IMR-90 (cell line): Measurements from ENCODE around the gene OSBP2. TPM values are rescaled to one million over a fixed set of nuclear protein-coding genes. Genes with fewer than 3 reads are reported as not detected.

Experiments used
- ATAC-seq: fragments of 200-7000 bp; cut with Tn5 transposase; 2 replicates; pipeline ENCODE4 v1.9.1; 2020; ENCODE audit warnings: low read depth, mild to moderate bottlenecking, moderate library complexity
- BruUV-seq: library from RNA; stranded (reverse); fragments of 400-500 nt; replicated peaks from 2 replicates; lab custom pipeline; 2021; lab: Mats Ljungman, UMichigan
- CTCF ChIA-PET: fragments of 300-600 bp; formaldehyde crosslinking; extraction: SDS; loops from one replicate; lab custom pipeline; 2021; ENCODE audit warnings: antibody characterized with exemption; lab: Yijun Ruan, JAX
- POLR2A ChIA-PET: fragments of 300-600 bp; sonication (Branson Sonifier 250); formaldehyde crosslinking; loops from one replicate; lab custom pipeline; 2022; ENCODE audit warnings: antibody characterized with exemption; ENCODE audit not compliant: unreplicated experiment; lab: Charles Lee
- DNase-seq: peaks from one replicate; pipeline ENCODE4 v3.0.0; 2013
- H2AFZ ChIP-seq: replicated peaks from 2 replicates; pipeline ENCODE3; 2013; ENCODE audit warnings: low read length, mild to moderate bottlenecking; ENCODE audit not compliant: poor library complexity
- H2AK5ac ChIP-seq: 2 replicates; pipeline ENCODE4 v1.6.1; 2013; ENCODE audit warnings: low read depth, low read length, inconsistent platforms
- H2AK9ac ChIP-seq: replicated peaks from 2 replicates; pipeline ENCODE3; 2013; ENCODE audit warnings: mild to moderate bottlenecking, low read depth, low read length, moderate library complexity; ENCODE audit not compliant: poor library complexity
- H2BK120ac ChIP-seq: 2 replicates; pipeline ENCODE4 v1.6.1; 2013; ENCODE audit warnings: low read depth, low read length, inconsistent platforms
- H2BK15ac ChIP-seq: 3 replicates; pipeline ENCODE4 v1.6.1; 2013; ENCODE audit warnings: low read depth, low read length, inconsistent platforms
- H2BK20ac ChIP-seq: 2 replicates; pipeline ENCODE4 v1.6.1; 2013; ENCODE audit warnings: low read depth, mild to moderate bottlenecking, inconsistent platforms, low read length, moderate library complexity
- H2BK5ac ChIP-seq: 2 replicates; pipeline ENCODE4 v1.6.1; 2013; ENCODE audit warnings: mild to moderate bottlenecking, low read depth, low read length, inconsistent platforms; ENCODE audit not compliant: poor library complexity, severe bottlenecking
- H3K14ac ChIP-seq: replicated peaks from 2 replicates; pipeline ENCODE4 v1.6.1; 2013; ENCODE audit warnings: low read depth, low read length, inconsistent platforms
- H3K18ac ChIP-seq: 2 replicates; pipeline ENCODE4 v1.6.1; 2013; ENCODE audit warnings: low read depth, low read length, control low read depth
- H3K23ac ChIP-seq: 2 replicates; pipeline ENCODE4 v1.6.1; 2013; ENCODE audit warnings: low read depth, low read length, inconsistent platforms
- H3K27ac ChIP-seq: 2 replicates; pipeline ENCODE4 v1.5.1; 2013; ENCODE audit warnings: mild to moderate bottlenecking, control low read depth, low read length; ENCODE audit not compliant: insufficient read depth
- H3K27me3 ChIP-seq: 2 replicates; pipeline ENCODE4 v1.6.1; 2013; ENCODE audit warnings: low read length; ENCODE audit not compliant: control insufficient read depth, insufficient read depth
- H3K36me3 ChIP-seq: 2 replicates; pipeline ENCODE4 v1.6.1; 2013; ENCODE audit warnings: low read length, mixed read lengths; ENCODE audit not compliant: control insufficient read depth, insufficient read depth
- H3K4ac ChIP-seq: 2 replicates; pipeline ENCODE4 v1.6.1; 2013; ENCODE audit warnings: low read depth, low read length, inconsistent platforms
- H3K4me1 ChIP-seq: 2 replicates; pipeline ENCODE4 v1.6.1; 2013; ENCODE audit warnings: low read length, mixed read lengths; ENCODE audit not compliant: control insufficient read depth, insufficient read depth
- H3K4me2 ChIP-seq: 2 replicates; pipeline ENCODE4 v1.6.1; 2013; ENCODE audit warnings: low read depth, mild to moderate bottlenecking, control low read depth, low read length, moderate library complexity
- H3K4me3 ChIP-seq: 2 replicates; pipeline ENCODE4 v1.5.1; 2013; ENCODE audit warnings: low read depth, mild to moderate bottlenecking, control low read depth, low read length, moderate library complexity; ENCODE audit not compliant: insufficient read depth
- H3K56ac ChIP-seq: 2 replicates; pipeline ENCODE4 v1.6.1; 2013; ENCODE audit warnings: low read length, inconsistent platforms; ENCODE audit not compliant: insufficient read depth; ENCODE audit errors: extremely low read depth
- H3K79me1 ChIP-seq, 2 experiments: 2 replicates each; pipeline ENCODE4 v1.6.1; 2013; ENCODE audit warnings: low read length in 2 of 2, inconsistent platforms in 1 of 2, low read depth in 1 of 2
- H3K9ac ChIP-seq: 2 replicates; pipeline ENCODE4 v1.6.1; 2013; ENCODE audit warnings: low read depth, low read length, control low read depth
- H3K9me1 ChIP-seq: 2 replicates; pipeline ENCODE4 v1.6.1; 2013; ENCODE audit warnings: low read length, inconsistent platforms; ENCODE audit not compliant: insufficient read depth
- H3K9me3 ChIP-seq: 2 replicates; pipeline ENCODE4 v1.6.1; 2013; ENCODE audit warnings: low read length; ENCODE audit not compliant: control insufficient read depth, insufficient read depth
- H4K20me1 ChIP-seq: 2 replicates; pipeline ENCODE4 v1.6.1; 2013; ENCODE audit warnings: low read length, inconsistent platforms; ENCODE audit not compliant: insufficient read depth
- H4K5ac ChIP-seq: 2 replicates; pipeline ENCODE4 v1.6.1; 2013; ENCODE audit warnings: mild to moderate bottlenecking, low read depth, low read length, control low read depth
- H4K8ac ChIP-seq, 2 experiments: 2 replicates each; pipeline ENCODE4 v1.6.1; 2013; ENCODE audit warnings: low read depth in 2 of 2, low read length in 2 of 2, control low read depth in 1 of 2, inconsistent platforms in 1 of 2
- H4K91ac ChIP-seq: 2 replicates; pipeline ENCODE4 v1.6.1; 2013; ENCODE audit warnings: low read depth, low read length, inconsistent platforms; ENCODE audit not compliant: insufficient read depth
- BHLHE40 ChIP-seq: fragments of 150-350 bp; IDR thresholded peaks from 2 replicates; pipeline ENCODE4 v1.6.1; 2016; ENCODE audit warnings: mild to moderate bottlenecking, low read depth, low read length
- CEBPB ChIP-seq: IDR thresholded peaks from 2 replicates; pipeline ENCODE4 v1.6.1; 2012; ENCODE audit warnings: low read depth, low read length, improper control_type of control experiment
- CHD1 ChIP-seq: IDR thresholded peaks from 2 replicates; pipeline ENCODE4 v1.6.1; 2012; ENCODE audit warnings: low read depth, low read length, improper control_type of control experiment
- CTCF ChIP-seq: conservative IDR thresholded peaks from 2 replicates; pipeline ENCODE4 v1.5.1; 2012; ENCODE audit warnings: mild to moderate bottlenecking, low read depth, low read length, improper control_type of control experiment
- ELK1 ChIP-seq: fragments of 150-350 bp; IDR thresholded peaks from 2 replicates; pipeline ENCODE4 v1.6.1; 2016; ENCODE audit warnings: low read depth, mild to moderate bottlenecking, low read length, moderate library complexity, borderline replicate concordance
- FOS ChIP-seq: fragments of 150-350 bp; IDR thresholded peaks from 2 replicates; pipeline ENCODE4 v1.6.1; 2016; ENCODE audit warnings: low read depth, low read length
- MAFK ChIP-seq: IDR thresholded peaks from 2 replicates; pipeline ENCODE4 v1.6.1; 2012; ENCODE audit warnings: low read depth, low read length, improper control_type of control experiment
- MAZ ChIP-seq: IDR thresholded peaks from 2 replicates; pipeline ENCODE4 v1.6.1; 2012; ENCODE audit warnings: low read depth, mild to moderate bottlenecking, low read length, improper control_type of control experiment, moderate library complexity, borderline replicate concordance
- MXI1 ChIP-seq: IDR thresholded peaks from 2 replicates; pipeline ENCODE4 v1.6.1; 2012; ENCODE audit warnings: low read depth, mild to moderate bottlenecking, low read length, moderate library complexity, borderline replicate concordance
- NFE2L2 ChIP-seq: fragments of 150-350 bp; IDR thresholded peaks from 2 replicates; pipeline ENCODE4 v1.6.1; 2016; ENCODE audit warnings: low read depth, mild to moderate bottlenecking, low read length
- POLR2A ChIP-seq: IDR thresholded peaks from 2 replicates; pipeline ENCODE4 v1.6.1; 2012; ENCODE audit warnings: mild to moderate bottlenecking, low read depth, low read length
- RAD21 ChIP-seq: IDR thresholded peaks from 2 replicates; pipeline ENCODE4 v1.6.1; 2012; ENCODE audit warnings: low read length, improper control_type of control experiment
- RCOR1 ChIP-seq: IDR thresholded peaks from 2 replicates; pipeline ENCODE4 v1.6.1; 2012; ENCODE audit warnings: mild to moderate bottlenecking, low read length, improper control_type of control experiment; ENCODE audit not compliant: insufficient replicate concordance
- RFX5 ChIP-seq: IDR thresholded peaks from 2 replicates; pipeline ENCODE4 v1.8.0; 2012; ENCODE audit warnings: low read depth, mild to moderate bottlenecking, low read length, moderate library complexity
- SMC3 ChIP-seq: fragments of 150-350 bp; IDR thresholded peaks from 2 replicates; pipeline ENCODE4 v1.6.1; 2016; ENCODE audit warnings: low read depth, mild to moderate bottlenecking, antibody characterized with exemption, low read length, moderate library complexity
- USF2 ChIP-seq: fragments of 150-350 bp; IDR thresholded peaks from 2 replicates; pipeline ENCODE4 v1.6.1; 2017; ENCODE audit warnings: mild to moderate bottlenecking, antibody characterized with exemption, low read length, low read depth
- WGBS, 2 experiments: methylation state at CpG; one replicate each; pipeline versions ENCODE4 v1.1.5 to v1.1.7; 2013; ENCODE audit warnings: missing lambda C conversion rate in 2 of 2; ENCODE audit not compliant: insufficient read length in 1 of 2; ENCODE audit errors: extremely low coverage in 2 of 2; 5-methylcytosine and 5-hydroxymethylcytosine counted together
- dilution Hi-C: fragments of 300-500 bp; cut with HindIII; formaldehyde crosslinking; loops from one replicate; pipeline ENCODE4 v1.14.3; 2018; ENCODE audit warnings: low sequenced_read_pairs; ENCODE audit not compliant: unreplicated experiment
- in situ Hi-C: fragments of 300-500 bp; cut with MboI; formaldehyde crosslinking; loops from 3 replicates; pipeline ENCODE4 v1.14.3; 2019; ENCODE audit warnings: low sequenced_read_pairs, inconsistent platforms, mixed read lengths
- intact Hi-C: fragments of 100-400 bp; cut with micrococcal nuclease; formaldehyde crosslinking; loops from 2 replicates; pipeline ENCODE4 v1.10.0; 2022
- polyA plus RNA-seq, 3 experiments: library from polyadenylated mRNA; depleted of rRNA; stranded (reverse); fragments of >200 nt; gene quantifications; 2 replicates each; pipeline ENCODE4 v1.2.3, GENCODE V29; 2012; ENCODE audit warnings: low replicate concordance in 1 of 3
- total RNA-seq: library from RNA; depleted of rRNA; stranded (reverse); fragments of >200 nt; gene quantifications from 2 replicates; pipeline ENCODE4 v1.2.3, GENCODE V29; 2012

OSBP2 gene
- total and polyA plus RNA-seq, 2 of the 4 experiments (the other 2 are of a cell fraction) = 1.8 to 2.2 TPM

- no peak overlapping the region for H2AK5ac ChIP-seq
- no peak overlapping the region for H3K27ac ChIP-seq
- no peak overlapping the region for H3K4me3 ChIP-seq
- H3K4me1 ChIP-seq = no peaks in the 10 kb centered on the region
- H3K4me2 ChIP-seq = no peak overlapping the region
- ATAC-seq (no peak), DNase-seq (no peak)
- no peak overlapping the region for H2BK20ac ChIP-seq
- intact Hi-C loops = no loop called here
- no peaks in the 10 kb centered on the region for H3K36me3 ChIP-seq
- WGBS, 2 experiments = no CpG with 5 or more reads among the region's 1 CpG
- dilution Hi-C loops = no loop called here
- H2BK5ac ChIP-seq = no peak overlapping the region
- H3K56ac ChIP-seq = no peak overlapping the region
- H3K79me1 ChIP-seq = no peaks in the 10 kb centered on the region
- TF ChIP-seq USF2 (no peak), FOS (no peak), MAZ (no peak), RFX5 (no peak), BHLHE40 (no peak), NFE2L2 (no peak), POLR2A (no peak), SMC3 (no peak), CHD1 (no peak), CTCF (no peak), MXI1 (no peak), RCOR1 (no peak), ELK1 (no peak), MAFK (no peak), RAD21 (no peak), CEBPB (no peak)
- no peak overlapping the region for H4K8ac ChIP-seq
- H3K27me3 ChIP-seq = no peaks in the 10 kb centered on the region
- POLR2A ChIA-PET = no interaction called here
- H3K9me3 ChIP-seq = no peaks in the 10 kb centered on the region
- no peak overlapping the region for H2BK120ac ChIP-seq
- no TSS peak for BruUV-seq
- H3K18ac ChIP-seq = no peak overlapping the region
- H4K20me1 ChIP-seq = no peaks in the 10 kb centered on the region
- no peak overlapping the region for H3K9ac ChIP-seq
- H2AK9ac ChIP-seq = no peak overlapping the region
- in situ Hi-C loops = no loop called here
- H4K5ac ChIP-seq = no peak overlapping the region
- no peak overlapping the region for H4K91ac ChIP-seq
- H3K23ac ChIP-seq = no peak overlapping the region
- H2AFZ ChIP-seq = no peak overlapping the region
- CTCF ChIA-PET = no interaction called here
- H3K4ac ChIP-seq = no peak overlapping the region
- H2BK15ac ChIP-seq = no peak overlapping the region
- peaks cover 2% of the 10 kb centered on the region; the same call in 1 of the 2 replicates for H3K9me1 ChIP-seq
- no peak overlapping the region for H3K14ac ChIP-seq
Measured at GRCh38 chr22:30689622-30690021, 5.1 kb upstream of the OSBP2 start.
